HEK293 (cell line): ENCODE results near the gene SIK3.

ENCODE experiments used
- CTCF ChIA-PET: fragments of 350-600 bp; formaldehyde crosslinking; extraction: SDS; loops from one replicate; lab custom pipeline; 2021; ENCODE audit warnings: antibody characterized with exemption; lab: Yijun Ruan, JAX
- POLR2A ChIA-PET: fragments of 300-600 bp; formaldehyde crosslinking; extraction: SDS; loops from one replicate; lab custom pipeline; 2020; ENCODE audit warnings: antibody characterized with exemption, inconsistent platforms; lab: Yijun Ruan, JAX
- H3K27ac ChIP-seq: fragments of 200-500 bp; sonication (Bioruptor generic); 2 replicates; pipeline ENCODE4 v1.5.1; 2014; ENCODE audit warnings: low read depth, low read length, control low read depth, inconsistent platforms; ENCODE audit errors: extremely low read depth
- H3K36me3 ChIP-seq, 2 experiments: fragments of 200-500 bp in 1 of 2; sonication (Bioruptor generic) in 1 of 2; 1 replicate in 1 of 2; 2 replicates in 1 of 2; pipeline ENCODE4 v1.5.1; 2014 to 2017; ENCODE audit warnings: inconsistent platforms in 2 of 2, low read length in 2 of 2; ENCODE audit not compliant: control insufficient read depth in 2 of 2, insufficient read depth in 1 of 2
- H3K4me1 ChIP-seq: fragments of 200-500 bp; sonication (Bioruptor generic); 2 replicates; pipeline ENCODE4 v1.5.1; 2014; ENCODE audit warnings: mild to moderate bottlenecking, low read length, inconsistent platforms; ENCODE audit not compliant: control insufficient read depth, insufficient read depth
- H3K4me3 ChIP-seq: 2 replicates; pipeline ENCODE4 v1.5.1; 2011; ENCODE audit warnings: low read depth, mild to moderate bottlenecking, control low read depth, low read length, moderate library complexity
- H3K9me3 ChIP-seq: fragments of 200-500 bp; sonication (Bioruptor generic); 2 replicates; pipeline ENCODE4 v1.5.1; 2014; ENCODE audit warnings: low read depth, low read length, inconsistent platforms; ENCODE audit not compliant: control insufficient read depth, insufficient read depth
- GLIS1 ChIP-seq: fragments of 450-650 bp; formaldehyde crosslinking; IDR thresholded peaks from 2 replicates; pipeline ENCODE4 v1.5.1; 2016; ENCODE audit warnings: missing biosample characterization, missing genetic modification characterization
- ZBTB49 ChIP-seq: fragments of 450-650 bp; formaldehyde crosslinking; IDR thresholded peaks from 2 replicates; pipeline ENCODE4 v1.5.1; 2016; ENCODE audit warnings: missing biosample characterization, missing genetic modification characterization, low read depth
- ZFP41 ChIP-seq: fragments of 450-650 bp; formaldehyde crosslinking; IDR thresholded peaks from 2 replicates; pipeline ENCODE4 v1.5.1; 2016; ENCODE audit warnings: missing biosample characterization, missing genetic modification characterization, borderline replicate concordance
- ZNF211 ChIP-seq: fragments of 450-650 bp; formaldehyde crosslinking; IDR thresholded peaks from 2 replicates; pipeline ENCODE4 v1.5.1; 2016; ENCODE audit warnings: low read depth, missing biosample characterization, missing genetic modification characterization
- ZNF473 ChIP-seq: fragments of 450-650 bp; formaldehyde crosslinking; IDR thresholded peaks from 2 replicates; pipeline ENCODE4 v1.5.1; 2017; ENCODE audit warnings: missing biosample characterization, missing genetic modification characterization
- ZNF510 ChIP-seq: fragments of 450-650 bp; formaldehyde crosslinking; IDR thresholded peaks from 2 replicates; pipeline ENCODE4 v1.5.1; 2018; ENCODE audit warnings: mild to moderate bottlenecking, missing genetic modification characterization, missing biosample characterization; ENCODE audit not compliant: insufficient replicate concordance
- ZNF544 ChIP-seq: fragments of 450-650 bp; formaldehyde crosslinking; IDR thresholded peaks from 2 replicates; pipeline ENCODE4 v1.5.0; 2017; ENCODE audit warnings: missing biosample characterization, missing genetic modification characterization
- ZNF585B ChIP-seq: fragments of 450-650 bp; formaldehyde crosslinking; IDR thresholded peaks from 2 replicates; pipeline ENCODE4 v1.5.1; 2016; ENCODE audit warnings: missing biosample characterization, missing genetic modification characterization
- ZNF623 ChIP-seq: fragments of 450-650 bp; formaldehyde crosslinking; IDR thresholded peaks from 2 replicates; pipeline ENCODE4 v1.5.1; 2016; ENCODE audit warnings: missing biosample characterization, missing genetic modification characterization
- ZNF660 ChIP-seq: fragments of 450-650 bp; IDR thresholded peaks from 2 replicates; pipeline ENCODE4 v1.5.1; 2018; ENCODE audit warnings: missing biosample characterization, mild to moderate bottlenecking, missing genetic modification characterization
- ZNF664 ChIP-seq: fragments of 450-650 bp; formaldehyde crosslinking; IDR thresholded peaks from 2 replicates; pipeline ENCODE4 v1.5.1; 2016; ENCODE audit warnings: missing biosample characterization, missing genetic modification characterization
- ZNF777 ChIP-seq: fragments of 450-650 bp; formaldehyde crosslinking; IDR thresholded peaks from 2 replicates; pipeline ENCODE4 v1.5.1; 2017; ENCODE audit warnings: missing biosample characterization, missing genetic modification characterization, borderline replicate concordance
- ZXDB ChIP-seq: fragments of 450-650 bp; formaldehyde crosslinking; IDR thresholded peaks from 2 replicates; pipeline ENCODE4 v1.5.1; 2016; ENCODE audit warnings: missing biosample characterization, missing genetic modification characterization
- TF ChIP-seq, protein P1 (sequence below): fragments of 450-650 bp; formaldehyde crosslinking; IDR thresholded peaks from 2 replicates; pipeline ENCODE4 v1.5.1; 2016; ENCODE audit warnings: missing biosample characterization, missing genetic modification characterization, borderline replicate concordance
- TF ChIP-seq, protein P2 (sequence below): fragments of 450-650 bp; formaldehyde crosslinking; IDR thresholded peaks from 2 replicates; pipeline ENCODE4 v1.5.1; 2017; ENCODE audit warnings: missing biosample characterization, missing genetic modification characterization
- TF ChIP-seq, protein P3 (sequence below): fragments of 450-650 bp; IDR thresholded peaks from 2 replicates; pipeline ENCODE4 v1.5.1; 2018; ENCODE audit warnings: missing biosample characterization, mild to moderate bottlenecking, missing genetic modification characterization
- TF ChIP-seq, protein P4 (sequence below): fragments of 450-650 bp; formaldehyde crosslinking; IDR thresholded peaks from 2 replicates; pipeline ENCODE4 v1.5.1; 2016; ENCODE audit warnings: missing biosample characterization, missing genetic modification characterization, low read depth
- TF ChIP-seq, protein P5 (sequence below): fragments of 450-650 bp; formaldehyde crosslinking; IDR thresholded peaks from 2 replicates; pipeline ENCODE4 v1.5.1; 2017; ENCODE audit warnings: missing biosample characterization, missing genetic modification characterization

SIK3 gene

DNA sequence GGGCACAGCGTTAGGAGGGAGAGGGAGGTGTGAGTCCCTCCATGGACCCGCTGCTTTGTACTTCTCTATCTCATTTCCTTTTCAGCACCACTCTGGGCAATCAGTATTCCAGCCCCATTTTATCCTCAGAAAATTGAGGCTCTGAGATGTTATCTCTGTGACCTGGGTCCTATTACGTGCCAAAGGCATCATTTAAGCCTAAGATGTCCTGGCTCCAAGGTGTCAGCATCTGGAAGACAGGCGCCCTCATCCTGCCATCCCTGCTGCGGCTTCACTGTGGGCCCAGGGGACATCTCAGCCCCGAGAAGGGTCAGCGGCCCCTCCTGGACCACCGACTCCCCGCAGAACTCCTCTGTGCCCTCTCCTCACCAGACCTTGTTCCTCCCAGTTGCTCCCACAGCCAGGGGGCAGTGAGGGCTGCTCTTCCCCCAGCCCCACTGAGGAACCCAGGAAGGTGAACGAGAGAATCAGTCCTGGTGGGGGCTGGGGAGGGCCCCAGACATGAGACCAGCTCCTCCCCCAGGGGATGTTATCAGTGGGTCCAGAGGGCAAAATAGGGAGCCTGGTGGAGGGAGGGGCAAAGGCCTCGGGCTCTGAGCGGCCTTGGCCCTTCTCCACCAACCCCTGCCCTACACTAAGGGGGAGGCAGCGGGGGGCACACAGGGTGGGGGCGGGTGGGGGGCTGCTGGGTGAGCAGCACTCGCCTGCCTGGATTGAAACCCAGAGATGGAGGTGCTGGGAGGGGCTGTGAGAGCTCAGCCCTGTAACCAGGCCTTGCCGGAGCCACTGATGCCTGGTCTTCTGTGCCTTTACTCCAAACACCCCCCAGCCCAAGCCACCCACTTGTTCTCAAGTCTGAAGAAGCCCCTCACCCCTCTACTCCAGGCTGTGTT is 269.4 kb downstream of the SIK3 start (continued):
- TF ChIP-seq, protein P1, sequence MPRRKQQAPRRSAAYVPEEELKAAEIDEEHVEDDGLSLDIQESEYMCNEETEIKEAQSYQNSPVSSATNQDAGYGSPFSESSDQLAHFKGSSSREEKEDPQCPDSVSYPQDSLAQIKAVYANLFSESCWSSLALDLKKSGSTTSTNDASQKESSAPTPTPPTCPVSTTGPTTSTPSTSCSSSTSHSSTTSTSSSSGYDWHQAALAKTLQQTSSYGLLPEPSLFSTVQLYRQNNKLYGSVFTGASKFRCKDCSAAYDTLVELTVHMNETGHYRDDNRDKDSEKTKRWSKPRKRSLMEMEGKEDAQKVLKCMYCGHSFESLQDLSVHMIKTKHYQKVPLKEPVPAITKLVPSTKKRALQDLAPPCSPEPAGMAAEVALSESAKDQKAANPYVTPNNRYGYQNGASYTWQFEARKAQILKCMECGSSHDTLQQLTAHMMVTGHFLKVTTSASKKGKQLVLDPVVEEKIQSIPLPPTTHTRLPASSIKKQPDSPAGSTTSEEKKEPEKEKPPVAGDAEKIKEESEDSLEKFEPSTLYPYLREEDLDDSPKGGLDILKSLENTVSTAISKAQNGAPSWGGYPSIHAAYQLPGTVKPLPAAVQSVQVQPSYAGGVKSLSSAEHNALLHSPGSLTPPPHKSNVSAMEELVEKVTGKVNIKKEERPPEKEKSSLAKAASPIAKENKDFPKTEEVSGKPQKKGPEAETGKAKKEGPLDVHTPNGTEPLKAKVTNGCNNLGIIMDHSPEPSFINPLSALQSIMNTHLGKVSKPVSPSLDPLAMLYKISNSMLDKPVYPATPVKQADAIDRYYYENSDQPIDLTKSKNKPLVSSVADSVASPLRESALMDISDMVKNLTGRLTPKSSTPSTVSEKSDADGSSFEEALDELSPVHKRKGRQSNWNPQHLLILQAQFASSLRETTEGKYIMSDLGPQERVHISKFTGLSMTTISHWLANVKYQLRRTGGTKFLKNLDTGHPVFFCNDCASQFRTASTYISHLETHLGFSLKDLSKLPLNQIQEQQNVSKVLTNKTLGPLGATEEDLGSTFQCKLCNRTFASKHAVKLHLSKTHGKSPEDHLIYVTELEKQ: no peak
- TF ChIP-seq, protein P2, sequence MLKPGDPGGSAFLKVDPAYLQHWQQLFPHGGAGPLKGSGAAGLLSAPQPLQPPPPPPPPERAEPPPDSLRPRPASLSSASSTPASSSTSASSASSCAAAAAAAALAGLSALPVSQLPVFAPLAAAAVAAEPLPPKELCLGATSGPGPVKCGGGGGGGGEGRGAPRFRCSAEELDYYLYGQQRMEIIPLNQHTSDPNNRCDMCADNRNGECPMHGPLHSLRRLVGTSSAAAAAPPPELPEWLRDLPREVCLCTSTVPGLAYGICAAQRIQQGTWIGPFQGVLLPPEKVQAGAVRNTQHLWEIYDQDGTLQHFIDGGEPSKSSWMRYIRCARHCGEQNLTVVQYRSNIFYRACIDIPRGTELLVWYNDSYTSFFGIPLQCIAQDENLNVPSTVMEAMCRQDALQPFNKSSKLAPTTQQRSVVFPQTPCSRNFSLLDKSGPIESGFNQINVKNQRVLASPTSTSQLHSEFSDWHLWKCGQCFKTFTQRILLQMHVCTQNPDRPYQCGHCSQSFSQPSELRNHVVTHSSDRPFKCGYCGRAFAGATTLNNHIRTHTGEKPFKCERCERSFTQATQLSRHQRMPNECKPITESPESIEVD (tag by site-specific recombination): no peak
- TF ChIP-seq GLIS1 (tag by site-specific recombination) (no peak), ZNF585B (tag by site-specific recombination) (no peak)
- TF ChIP-seq, protein P3, sequence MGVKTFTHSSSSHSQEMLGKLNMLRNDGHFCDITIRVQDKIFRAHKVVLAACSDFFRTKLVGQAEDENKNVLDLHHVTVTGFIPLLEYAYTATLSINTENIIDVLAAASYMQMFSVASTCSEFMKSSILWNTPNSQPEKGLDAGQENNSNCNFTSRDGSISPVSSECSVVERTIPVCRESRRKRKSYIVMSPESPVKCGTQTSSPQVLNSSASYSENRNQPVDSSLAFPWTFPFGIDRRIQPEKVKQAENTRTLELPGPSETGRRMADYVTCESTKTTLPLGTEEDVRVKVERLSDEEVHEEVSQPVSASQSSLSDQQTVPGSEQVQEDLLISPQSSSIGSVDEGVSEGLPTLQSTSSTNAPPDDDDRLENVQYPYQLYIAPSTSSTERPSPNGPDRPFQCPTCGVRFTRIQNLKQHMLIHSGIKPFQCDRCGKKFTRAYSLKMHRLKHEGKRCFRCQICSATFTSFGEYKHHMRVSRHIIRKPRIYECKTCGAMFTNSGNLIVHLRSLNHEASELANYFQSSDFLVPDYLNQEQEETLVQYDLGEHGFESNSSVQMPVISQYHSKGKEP (tag by site-specific recombination): no peak

DNA sequence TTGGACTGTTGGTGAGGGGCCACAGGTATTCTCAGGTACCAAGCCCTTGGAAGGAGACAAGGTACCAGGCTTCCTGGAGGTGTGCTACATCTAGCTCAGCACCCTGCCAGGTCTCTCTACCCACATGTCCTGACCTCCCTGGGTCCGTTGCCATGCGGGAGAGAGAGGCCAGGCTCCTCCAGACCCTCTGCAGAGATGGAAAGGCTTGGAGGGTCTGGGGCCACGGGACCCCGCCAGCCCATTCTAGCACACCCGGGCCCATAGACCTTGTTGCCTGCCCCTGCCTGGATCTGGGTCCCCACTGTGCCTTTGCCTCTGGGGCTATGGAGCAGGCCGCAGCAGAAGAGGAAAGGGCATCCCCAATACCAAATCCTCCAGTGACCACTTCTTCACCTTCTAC is 270.8 kb downstream of the SIK3 start:
- ChIA-PET POLR2A (no interaction called here), CTCF (interaction anchor here (0.9 to 1.4 kb wide), 3 partner anchors 17 to 279 kb away, joined by 3 to 5 read pairs (median 4); no protein-coding TSS in a partner anchor)
- Histone ChIP-seq H3K4me1 (no peaks in the 10 kb centered on the region), H3K36me3 (no peaks in the 10 kb centered on the region), H3K27ac (no peak overlapping the region), H3K4me3 (no peak overlapping the region), H3K9me3 (no peaks in the 10 kb centered on the region)
- TF ChIP-seq, protein P4, sequence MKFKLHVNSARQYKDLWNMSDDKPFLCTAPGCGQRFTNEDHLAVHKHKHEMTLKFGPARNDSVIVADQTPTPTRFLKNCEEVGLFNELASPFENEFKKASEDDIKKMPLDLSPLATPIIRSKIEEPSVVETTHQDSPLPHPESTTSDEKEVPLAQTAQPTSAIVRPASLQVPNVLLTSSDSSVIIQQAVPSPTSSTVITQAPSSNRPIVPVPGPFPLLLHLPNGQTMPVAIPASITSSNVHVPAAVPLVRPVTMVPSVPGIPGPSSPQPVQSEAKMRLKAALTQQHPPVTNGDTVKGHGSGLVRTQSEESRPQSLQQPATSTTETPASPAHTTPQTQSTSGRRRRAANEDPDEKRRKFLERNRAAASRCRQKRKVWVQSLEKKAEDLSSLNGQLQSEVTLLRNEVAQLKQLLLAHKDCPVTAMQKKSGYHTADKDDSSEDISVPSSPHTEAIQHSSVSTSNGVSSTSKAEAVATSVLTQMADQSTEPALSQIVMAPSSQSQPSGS (tag by site-specific recombination): no peak
- no peak for TF ChIP-seq ZNF664 (tag by site-specific recombination)
- no peak for TF ChIP-seq ZBTB49 (tag by site-specific recombination)
- no peak for TF ChIP-seq ZNF777 (tag by site-specific recombination)
- TF ChIP-seq ZNF510: no peak
- no peak for TF ChIP-seq ZNF660 (tag by site-specific recombination)
- TF ChIP-seq ZXDB (tag by site-specific recombination): no peak
- no peak for TF ChIP-seq ZNF544 (tag by site-specific recombination)
- TF ChIP-seq ZFP41: no peak
- no peak for TF ChIP-seq ZNF623 (tag by site-specific recombination)
- TF ChIP-seq ZNF473: no peak
- no peak for TF ChIP-seq ZNF211 (tag by site-specific recombination)
- TF ChIP-seq, protein P5, sequence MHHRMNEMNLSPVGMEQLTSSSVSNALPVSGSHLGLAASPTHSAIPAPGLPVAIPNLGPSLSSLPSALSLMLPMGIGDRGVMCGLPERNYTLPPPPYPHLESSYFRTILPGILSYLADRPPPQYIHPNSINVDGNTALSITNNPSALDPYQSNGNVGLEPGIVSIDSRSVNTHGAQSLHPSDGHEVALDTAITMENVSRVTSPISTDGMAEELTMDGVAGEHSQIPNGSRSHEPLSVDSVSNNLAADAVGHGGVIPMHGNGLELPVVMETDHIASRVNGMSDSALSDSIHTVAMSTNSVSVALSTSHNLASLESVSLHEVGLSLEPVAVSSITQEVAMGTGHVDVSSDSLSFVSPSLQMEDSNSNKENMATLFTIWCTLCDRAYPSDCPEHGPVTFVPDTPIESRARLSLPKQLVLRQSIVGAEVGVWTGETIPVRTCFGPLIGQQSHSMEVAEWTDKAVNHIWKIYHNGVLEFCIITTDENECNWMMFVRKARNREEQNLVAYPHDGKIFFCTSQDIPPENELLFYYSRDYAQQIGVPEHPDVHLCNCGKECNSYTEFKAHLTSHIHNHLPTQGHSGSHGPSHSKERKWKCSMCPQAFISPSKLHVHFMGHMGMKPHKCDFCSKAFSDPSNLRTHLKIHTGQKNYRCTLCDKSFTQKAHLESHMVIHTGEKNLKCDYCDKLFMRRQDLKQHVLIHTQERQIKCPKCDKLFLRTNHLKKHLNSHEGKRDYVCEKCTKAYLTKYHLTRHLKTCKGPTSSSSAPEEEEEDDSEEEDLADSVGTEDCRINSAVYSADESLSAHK (tag by site-specific recombination): no peak
